Stimulated activated CD8-positive, alpha-beta memory T cell treated with anti-CD3 and anti-CD28 coated beads, Interleukin-7, amount 100 ng/mL, for 4 hours (primary cell): ENCODE results near the gene RBCK1.
"Not testable (repeated sequence)": the region's sequence is repeated elsewhere in the genome, so short reads cannot be mapped to it uniquely, and the experiment has no call there.

Experiments used
- DNase-seq, 2 donors: peaks; one replicate each; pipeline ENCODE4 v3.0.0-alpha.2; 2020; ENCODE audit warnings: low read depth in 2 of 2

Gene RBCK1

GRCh38 chr20:407953-408842 lies at the start of gene RBCK1:
RBCK1 (plus strand) TSS chr20:408299; CDS start chr20:408758, 459 bp downstream.
- peak; percentile 79 to 82 for DNase-seq

GRCh38 chr20:358891-359555 lies 49.1 kb upstream of the RBCK1 start:
- DNase-seq = no peak

GRCh38 chr20:361561-361960 lies 46.5 kb upstream of the RBCK1 start:
- no peak for DNase-seq

- no peak for DNase-seq
Measured at GRCh38 chr20:362271-363254, 45.5 kb upstream of the RBCK1 start.

GRCh38 chr20:363319-364078 lies 44.6 kb upstream of the RBCK1 start:
- DNase-seq = no peak

DNA sequence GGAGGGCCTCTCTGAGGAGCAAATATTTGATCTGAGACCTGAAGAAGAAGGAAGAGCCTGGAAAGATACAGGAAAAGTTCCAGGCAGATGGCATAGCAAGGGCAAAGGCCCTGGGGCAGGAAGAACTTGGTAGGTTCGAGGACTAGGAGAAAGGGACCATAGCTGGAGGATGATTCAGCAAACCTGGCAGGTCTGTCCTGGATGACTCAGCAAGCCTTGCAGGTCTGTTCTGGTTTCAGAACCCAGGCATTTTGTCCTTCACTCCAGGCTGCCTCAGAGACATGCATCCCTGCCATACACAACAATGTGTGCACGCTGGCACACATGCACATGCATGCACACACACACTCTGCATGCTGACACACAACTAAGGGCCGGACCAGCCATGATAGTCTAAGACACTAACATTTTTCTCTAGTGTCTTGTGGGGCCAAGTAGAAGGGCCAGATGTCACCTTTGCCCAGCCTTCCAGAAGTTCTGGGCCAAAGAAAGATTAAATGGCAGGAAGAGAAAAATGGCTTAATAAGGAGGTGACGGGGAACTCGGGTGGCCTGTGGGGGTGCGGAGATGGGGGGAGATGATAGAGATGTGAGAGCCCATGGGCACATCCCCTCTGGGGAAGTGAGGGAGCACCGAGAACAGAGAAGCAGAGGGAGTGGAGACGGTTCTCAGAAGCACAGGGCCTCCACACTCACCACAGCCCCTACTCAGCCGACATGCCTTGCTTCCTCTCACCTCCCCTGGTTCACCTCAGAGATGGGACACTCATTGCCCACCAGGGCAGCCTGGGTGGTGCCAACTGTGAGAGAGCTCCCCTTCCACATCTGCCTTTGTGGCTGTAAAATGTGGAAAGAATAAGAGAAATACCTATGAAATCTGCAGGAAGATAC lies 42.9 kb upstream of the RBCK1 start:
- DNase-seq = no peak

DNA sequence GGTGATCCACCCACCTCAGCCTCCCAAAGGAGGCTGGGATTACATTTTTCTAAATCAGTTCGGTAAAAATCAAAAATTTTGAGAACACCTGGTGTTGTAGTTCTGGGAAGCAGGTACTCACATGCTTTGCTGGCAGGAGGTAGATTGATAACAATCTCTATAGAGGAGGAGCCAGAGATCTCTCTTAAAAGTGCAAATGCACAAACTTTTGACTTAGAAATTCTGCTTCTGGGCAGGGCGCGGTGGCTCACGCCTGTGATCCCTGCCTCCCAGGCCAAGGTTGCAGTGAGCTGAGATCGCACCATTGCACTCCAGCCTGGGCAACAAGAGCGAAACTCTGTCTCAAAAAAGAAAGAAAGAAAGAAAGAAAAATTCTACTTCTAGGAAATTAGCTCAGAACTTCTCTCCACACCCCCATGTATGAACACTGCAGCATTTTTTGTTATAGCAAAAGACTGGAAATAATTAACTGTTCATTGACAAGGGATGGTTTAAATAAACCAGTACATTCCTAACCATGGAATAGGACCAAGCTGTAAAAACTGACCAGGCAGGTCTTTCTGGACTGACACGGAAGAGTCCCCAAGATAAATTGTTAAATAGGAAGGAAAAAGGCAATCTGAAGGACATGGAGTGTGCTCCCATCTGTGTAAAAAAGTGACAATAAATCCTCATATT lies 41.9 kb upstream of the RBCK1 start:
- DNase-seq = no peak

- no peak for DNase-seq
Measured at GRCh38 chr20:366719-367485, 41.2 kb upstream of the RBCK1 start.

- DNase-seq = no peak
Measured at GRCh38 chr20:367486-367887, 40.6 kb upstream of the RBCK1 start.

DNA sequence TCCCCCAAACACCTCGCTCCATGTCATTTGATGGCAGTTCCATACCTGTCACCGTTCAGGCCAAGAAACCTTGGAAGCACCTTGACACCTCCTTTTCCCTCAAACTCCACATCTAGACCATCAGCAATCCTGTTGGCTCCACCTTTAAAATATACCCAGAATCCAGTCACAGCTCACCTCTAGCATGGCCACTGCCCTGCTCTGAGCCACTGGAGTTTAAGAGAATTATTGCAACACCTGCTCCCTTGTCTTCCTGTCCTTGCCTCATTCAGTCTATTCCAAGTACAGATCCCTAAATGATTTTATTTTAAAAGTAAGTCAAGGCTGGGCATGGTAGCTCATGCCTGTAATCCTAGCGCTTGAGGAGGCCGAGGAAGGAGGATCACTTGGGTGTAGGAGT lies 39.2 kb upstream of the RBCK1 start:
- no peak for DNase-seq

GRCh38 chr20:370151-370600 lies 37.9 kb upstream of the RBCK1 start:
- no peak for DNase-seq

DNA sequence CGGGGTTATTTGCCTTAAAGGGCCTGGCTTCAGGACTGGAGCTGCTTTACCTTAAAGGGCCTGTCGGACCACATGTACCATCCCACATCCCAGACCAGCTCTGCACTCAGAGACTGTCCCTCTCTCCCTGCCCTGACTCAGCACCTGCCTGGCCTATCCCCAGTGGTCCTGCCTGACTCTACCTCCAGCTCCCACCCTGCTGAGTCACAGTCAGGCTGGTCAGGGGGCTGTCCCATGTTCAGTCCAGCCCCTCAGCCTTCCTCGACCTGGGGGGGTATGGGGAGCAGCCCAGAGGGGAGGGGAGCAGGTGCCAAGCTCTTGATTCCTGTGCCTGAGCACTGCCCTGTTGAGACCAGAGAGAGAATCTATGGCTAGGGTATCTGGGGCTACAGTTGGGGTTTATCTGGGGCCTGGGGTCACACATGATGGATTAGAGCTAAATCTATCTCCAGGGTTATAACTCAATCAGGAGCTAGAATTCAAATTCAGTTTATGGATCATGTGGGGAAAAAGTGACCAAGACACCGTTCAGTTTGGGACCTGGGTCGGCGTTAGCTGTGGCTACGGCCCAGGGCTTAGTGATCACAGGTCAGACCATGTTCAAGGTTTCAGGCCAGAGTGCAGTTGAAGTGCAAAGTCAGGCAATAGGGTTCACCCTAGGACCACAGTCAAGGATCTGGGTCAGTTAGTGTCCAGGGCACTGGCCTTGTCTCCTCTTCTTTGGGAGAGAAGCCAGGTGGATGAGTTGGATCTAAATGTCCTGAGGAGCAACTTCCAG lies 36.9 kb upstream of the RBCK1 start:
- DNase-seq = no peak

- no peak for DNase-seq
Measured at GRCh38 chr20:371755-372542, 36.1 kb upstream of the RBCK1 start.

GRCh38 chr20:372543-373082 lies 35.5 kb upstream of the RBCK1 start:
- DNase-seq = not testable (repeated sequence)

- no peak for DNase-seq
Measured at GRCh38 chr20:373171-373890, 34.8 kb upstream of the RBCK1 start.

- no peak for DNase-seq
Measured at GRCh38 chr20:375265-375889, 32.7 kb upstream of the RBCK1 start.
